Activated naive CD8-positive, alpha-beta T cell treated with anti-CD3 and anti-CD28 coated beads, Interleukin-2, amount 50 U/mL, for 24 hours (primary cell): ENCODE measurements around the gene THBS4.
"Not testable (repeated sequence)": the region's sequence is repeated elsewhere in the genome, so short reads cannot be mapped to it uniquely, and the experiment has no call there.

Source experiments
- ATAC-seq: fragments of 150-1000 bp; cut with Tn5 transposase; one replicate; pipeline ENCODE4 v1.10.0; 2021
- DNase-seq: peaks from one replicate; pipeline ENCODE4 v3.0.0; 2021
- H3K27ac Mint-ChIP-seq: one replicate; pipeline ENCODE4 v1.8.0; 2021; ENCODE audit warnings: mild to moderate bottlenecking, mixed read lengths
- H3K27me3 Mint-ChIP-seq: one replicate; pipeline ENCODE4 v1.8.0; 2021; ENCODE audit warnings: mixed read lengths
- H3K36me3 Mint-ChIP-seq: one replicate; pipeline ENCODE4 v1.8.0; 2021; ENCODE audit warnings: low read depth, mixed read lengths
- H3K4me1 Mint-ChIP-seq: one replicate; pipeline ENCODE4 v1.8.0; 2021; ENCODE audit warnings: mixed read lengths
- H3K4me3 Mint-ChIP-seq: one replicate; pipeline ENCODE4 v1.8.0; 2021; ENCODE audit warnings: mild to moderate bottlenecking, moderate library complexity, mixed read lengths
- H3K9me3 Mint-ChIP-seq: one replicate; pipeline ENCODE4 v1.8.0; 2021; ENCODE audit warnings: mixed read lengths

Gene THBS4

DNA sequence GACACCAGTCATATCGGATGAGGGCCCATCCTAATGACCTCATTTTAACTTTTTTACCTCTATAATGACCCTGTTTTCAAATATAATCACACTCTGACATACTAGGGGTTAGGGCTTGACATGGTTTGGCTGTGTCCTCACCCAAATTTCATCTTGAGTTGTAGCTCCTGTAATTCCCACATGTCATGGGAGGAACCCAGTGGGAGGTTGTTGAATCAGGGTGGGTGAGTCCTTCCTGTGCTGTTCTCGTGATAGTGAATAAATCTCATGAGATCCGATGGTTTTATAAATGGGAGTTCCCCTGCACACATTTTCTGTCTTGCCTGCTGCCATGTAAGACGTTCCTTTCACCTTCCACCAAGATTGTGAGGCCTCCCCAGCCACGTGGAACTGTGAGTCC, 71.8 kb downstream of the THBS4 start:
- DNase-seq = no peak
- H3K4me1 Mint-ChIP-seq = peaks cover 36% of the 10 kb centered on the region

DNA sequence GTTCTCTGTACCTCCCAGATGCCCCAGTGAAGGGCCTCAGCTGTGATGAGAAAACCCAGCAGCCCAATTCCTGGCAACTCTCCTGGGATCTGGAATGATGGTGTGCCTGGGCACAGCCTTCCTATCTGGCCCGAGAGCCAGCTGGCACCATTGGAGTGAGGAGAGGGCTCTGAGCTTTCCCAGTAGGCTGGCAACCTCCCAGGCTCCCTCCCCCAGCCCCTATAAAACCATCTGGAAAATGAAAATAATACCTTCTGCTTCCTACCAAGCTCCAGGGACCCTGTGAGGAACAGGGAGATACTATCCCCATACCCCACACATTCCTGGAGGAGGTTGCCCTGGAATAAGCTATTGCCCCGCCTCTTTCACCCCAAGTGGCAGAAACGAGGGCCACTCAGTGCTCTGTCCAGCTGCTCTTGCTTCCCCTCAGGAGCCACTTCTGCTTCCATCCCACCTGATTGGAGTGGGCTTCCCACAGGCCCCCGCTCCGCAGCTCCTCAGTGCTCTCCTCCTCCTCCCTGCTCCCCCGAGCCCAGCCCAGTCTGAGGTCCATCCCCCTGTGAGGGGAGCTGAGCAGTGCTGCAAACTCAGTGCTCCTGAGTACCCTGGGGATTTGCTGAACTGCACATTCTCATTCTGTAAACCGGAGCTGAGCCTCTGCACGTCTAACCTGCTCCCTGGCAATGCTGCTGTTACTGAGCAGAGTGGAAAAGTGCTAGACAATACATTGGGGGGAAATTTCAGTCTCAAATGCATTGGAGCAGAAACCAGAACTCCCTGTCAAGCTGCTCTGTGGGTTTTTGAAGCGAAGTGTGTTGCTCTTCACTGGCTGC, 74.7 kb downstream of the THBS4 start:
- Mint-ChIP-seq H3K9me3 (peaks cover 17% of the 10 kb centered on the region), H3K27ac (no peak overlapping the region), H3K4me1 (peaks cover 15% of the 10 kb centered on the region), H3K36me3 (peaks cover 15% of the 10 kb centered on the region), H3K27me3 (no peaks in the 10 kb centered on the region), H3K4me3 (no peak overlapping the region)
- no peak for ATAC-seq
- no peak for DNase-seq

More for the DNA sequence above, 71.8 kb downstream of the THBS4 start:
- no peak overlapping the region for H3K27ac Mint-ChIP-seq
- peaks cover 3% of the 10 kb centered on the region for H3K36me3 Mint-ChIP-seq
- peaks cover 4% of the 10 kb centered on the region for H3K9me3 Mint-ChIP-seq
- ATAC-seq = no peak
- no peak overlapping the region for H3K4me3 Mint-ChIP-seq
- no peaks in the 10 kb centered on the region for H3K27me3 Mint-ChIP-seq

DNA sequence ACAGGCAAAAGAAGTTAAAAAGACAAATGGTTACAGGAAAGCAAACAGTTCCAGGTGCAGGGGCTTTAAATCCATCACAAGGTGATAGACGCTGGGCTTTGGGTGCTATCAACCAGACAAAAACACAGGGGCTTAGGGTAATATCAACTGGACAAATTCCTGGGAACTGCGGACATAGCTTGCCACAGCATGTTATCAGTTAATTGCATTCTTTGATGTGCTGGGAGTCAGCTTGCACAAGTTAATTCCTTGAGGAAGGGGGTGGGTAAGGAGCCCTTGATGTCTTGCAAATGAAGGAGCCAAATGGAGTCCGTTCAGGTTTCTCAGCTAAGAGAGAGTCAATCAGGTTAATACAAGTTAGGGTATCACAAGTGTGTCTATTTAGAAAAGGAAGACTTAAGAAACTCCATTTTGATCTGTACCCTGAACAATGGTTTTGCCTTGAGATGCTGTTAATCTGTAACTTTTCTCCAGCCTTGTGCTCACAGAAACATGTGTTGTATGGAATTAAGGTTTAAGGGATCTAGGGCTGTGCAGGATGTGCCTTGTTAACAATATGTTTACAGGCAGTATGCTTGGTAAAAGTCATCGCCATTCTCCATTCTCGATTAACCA, 76.3 kb downstream of the THBS4 start:
- not testable (repeated sequence) for DNase-seq, H3K27me3 Mint-ChIP-seq, H3K4me3 Mint-ChIP-seq, ATAC-seq, H3K27ac Mint-ChIP-seq
- H3K4me1 Mint-ChIP-seq = peaks cover 16% of the 10 kb centered on the region
- H3K36me3 Mint-ChIP-seq = peaks cover 13% of the 10 kb centered on the region
- peaks cover 15% of the 10 kb centered on the region for H3K9me3 Mint-ChIP-seq

DNA sequence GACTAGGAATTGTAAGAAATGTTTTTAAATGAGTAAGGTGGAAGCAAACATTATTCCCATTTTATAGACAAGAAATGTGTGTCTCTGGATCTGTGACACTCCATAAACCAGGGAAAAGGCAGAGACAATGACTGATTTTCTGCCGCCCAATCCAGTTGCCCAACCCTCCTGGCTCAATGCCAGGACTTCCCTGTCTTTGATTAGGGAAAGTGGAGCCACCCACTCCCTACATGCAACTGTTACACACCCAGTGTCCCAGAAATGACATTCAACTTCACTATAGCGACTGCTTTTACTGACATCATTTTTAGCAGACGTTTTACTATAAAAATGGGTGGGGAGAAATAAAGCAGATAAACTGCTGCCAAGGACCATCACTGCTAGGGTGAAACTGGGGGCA, 79.7 kb downstream of the THBS4 start:
- Mint-ChIP-seq H3K4me3 (no peak overlapping the region), H3K4me1 (peaks cover 26% of the 10 kb centered on the region), H3K27me3 (no peaks in the 10 kb centered on the region), H3K9me3 (peaks cover 19% of the 10 kb centered on the region), H3K36me3 (peaks cover 16% of the 10 kb centered on the region), H3K27ac (no peak overlapping the region)
- ATAC-seq (no peak), DNase-seq (no peak)

DNA sequence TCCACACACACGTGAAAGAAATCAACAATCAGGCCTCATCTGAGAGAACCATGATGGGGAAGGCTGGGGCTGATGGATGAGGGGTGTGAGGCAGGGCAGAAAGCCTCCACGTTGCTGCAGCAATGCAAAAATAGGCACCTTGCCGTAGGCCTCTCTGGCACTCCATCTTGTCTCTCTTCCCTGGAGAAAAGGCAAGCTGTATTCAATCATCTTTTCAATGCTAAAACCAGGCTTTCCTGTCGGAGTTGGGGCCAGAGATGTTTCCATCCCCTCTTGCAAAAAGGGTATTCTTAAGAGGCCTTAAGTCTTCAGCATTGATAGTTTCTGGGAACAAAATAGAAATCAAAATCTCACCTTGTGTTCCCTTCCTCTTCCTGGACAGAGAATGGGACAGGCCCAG, 80.9 kb downstream of the THBS4 start:
- DNase-seq = no peak
- no peak for ATAC-seq
- H3K27me3 Mint-ChIP-seq = no peaks in the 10 kb centered on the region
- H3K27ac Mint-ChIP-seq = no peak overlapping the region
- no peak overlapping the region for H3K4me3 Mint-ChIP-seq
- H3K9me3 Mint-ChIP-seq = peaks cover 19% of the 10 kb centered on the region
- H3K4me1 Mint-ChIP-seq = peaks cover 23% of the 10 kb centered on the region
- peaks cover 16% of the 10 kb centered on the region for H3K36me3 Mint-ChIP-seq

DNA sequence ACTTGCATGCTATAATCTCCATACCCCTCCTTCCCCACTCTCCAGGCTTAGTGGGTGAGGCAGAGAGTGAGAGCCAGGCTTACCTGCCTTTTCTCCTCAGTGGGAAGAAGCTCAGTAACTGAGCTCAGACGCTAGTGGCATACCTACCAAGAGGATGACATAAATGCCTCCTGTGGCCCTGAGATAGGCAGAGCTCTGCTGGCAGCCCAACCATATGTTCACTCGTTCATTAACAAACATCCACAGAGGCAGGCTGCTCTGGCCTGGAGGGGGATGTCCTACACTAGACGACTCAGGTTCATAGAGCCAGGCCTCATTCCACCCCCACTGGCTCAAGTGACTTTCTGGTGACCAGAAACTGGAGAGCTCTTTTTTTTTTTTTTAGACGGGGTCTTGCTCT, 81.3 kb downstream of the THBS4 start:
- Mint-ChIP-seq H3K36me3 (peaks cover 16% of the 10 kb centered on the region), H3K4me1 (peaks cover 23% of the 10 kb centered on the region), H3K9me3 (peaks cover 19% of the 10 kb centered on the region), H3K27me3 (no peaks in the 10 kb centered on the region), H3K27ac (no peak overlapping the region), H3K4me3 (no peak overlapping the region)
- DNase-seq (no peak), ATAC-seq (no peak)

DNA sequence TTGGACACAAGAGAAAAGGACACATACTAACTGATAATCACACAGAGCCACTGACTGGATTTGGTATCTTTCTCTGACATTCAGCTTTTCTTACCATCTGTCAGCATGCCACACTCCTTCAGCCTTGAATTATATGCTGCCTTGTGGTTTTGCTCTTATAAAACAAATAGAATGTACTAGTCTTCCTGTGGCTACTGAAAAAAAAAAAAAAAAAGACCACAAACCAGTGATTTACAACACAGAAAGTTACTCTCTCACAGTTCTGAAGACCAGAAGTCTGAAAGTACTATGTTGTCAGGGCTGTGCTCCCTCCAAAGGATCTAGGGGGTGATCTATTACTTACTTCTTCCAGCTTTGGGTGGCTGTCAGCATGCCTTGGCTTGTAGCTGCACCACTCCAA, 82.3 kb downstream of the THBS4 start:
- H3K4me3 Mint-ChIP-seq = no peak overlapping the region
- peaks cover 16% of the 10 kb centered on the region for H3K36me3 Mint-ChIP-seq
- DNase-seq (no peak), ATAC-seq (no peak)
- no peaks in the 10 kb centered on the region for H3K27me3 Mint-ChIP-seq
- H3K27ac Mint-ChIP-seq = peak overlapping the region; percentile 47
- H3K9me3 Mint-ChIP-seq = peaks cover 19% of the 10 kb centered on the region
- H3K4me1 Mint-ChIP-seq = peaks cover 27% of the 10 kb centered on the region

DNA sequence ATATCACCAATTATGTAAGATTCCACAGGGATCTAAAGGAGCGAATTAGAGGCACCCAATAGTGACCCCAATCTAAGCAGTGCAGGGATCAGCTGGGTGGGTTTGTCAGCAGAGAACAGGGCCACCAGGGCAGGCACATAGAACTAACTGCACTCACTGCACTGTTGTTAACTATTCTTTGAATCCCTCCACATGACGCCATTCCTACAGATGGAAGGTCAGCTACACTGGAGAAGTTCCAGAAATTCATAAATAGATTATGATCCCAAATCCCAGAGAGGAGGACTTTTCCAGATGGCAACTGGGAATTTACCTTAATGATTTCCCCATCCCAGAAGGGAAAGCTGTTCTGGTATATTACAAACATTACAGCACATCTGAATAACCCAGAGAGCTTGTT, 84.2 kb downstream of the THBS4 start:
- Mint-ChIP-seq H3K27ac (no peak overlapping the region), H3K4me1 (peaks cover 39% of the 10 kb centered on the region), H3K4me3 (no peak overlapping the region), H3K36me3 (peaks cover 6% of the 10 kb centered on the region), H3K9me3 (peaks cover 9% of the 10 kb centered on the region), H3K27me3 (no peaks in the 10 kb centered on the region)
- ATAC-seq (no peak), DNase-seq (no peak)

DNA sequence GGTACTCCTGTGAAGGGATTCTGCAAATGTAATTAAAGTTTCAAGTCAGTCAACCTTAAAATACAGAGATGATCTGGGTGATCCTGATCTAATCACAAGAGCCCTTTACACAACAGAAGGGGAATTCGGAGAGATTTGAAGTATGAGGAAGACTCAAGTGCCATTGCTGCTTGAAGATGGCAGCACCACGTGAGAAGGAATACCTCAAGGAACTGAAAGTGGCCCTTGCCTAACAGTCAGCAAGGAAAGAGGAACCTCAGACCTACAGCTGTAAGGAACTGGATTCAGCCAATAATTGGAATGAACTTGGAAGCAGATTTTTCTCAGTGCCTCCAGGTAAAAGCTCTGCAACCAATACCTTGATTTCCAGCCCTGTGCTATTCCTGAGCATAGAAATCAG, 87.4 kb downstream of the THBS4 start:
- H3K4me1 Mint-ChIP-seq = peaks cover 48% of the 10 kb centered on the region
- H3K9me3 Mint-ChIP-seq = peaks cover 3% of the 10 kb centered on the region
- no peak overlapping the region for H3K4me3 Mint-ChIP-seq
- no peak for DNase-seq
- H3K27me3 Mint-ChIP-seq = no peaks in the 10 kb centered on the region
- no peak overlapping the region for H3K27ac Mint-ChIP-seq
- ATAC-seq = no peak
- H3K36me3 Mint-ChIP-seq = peaks cover under 1% of the 10 kb centered on the region

DNA sequence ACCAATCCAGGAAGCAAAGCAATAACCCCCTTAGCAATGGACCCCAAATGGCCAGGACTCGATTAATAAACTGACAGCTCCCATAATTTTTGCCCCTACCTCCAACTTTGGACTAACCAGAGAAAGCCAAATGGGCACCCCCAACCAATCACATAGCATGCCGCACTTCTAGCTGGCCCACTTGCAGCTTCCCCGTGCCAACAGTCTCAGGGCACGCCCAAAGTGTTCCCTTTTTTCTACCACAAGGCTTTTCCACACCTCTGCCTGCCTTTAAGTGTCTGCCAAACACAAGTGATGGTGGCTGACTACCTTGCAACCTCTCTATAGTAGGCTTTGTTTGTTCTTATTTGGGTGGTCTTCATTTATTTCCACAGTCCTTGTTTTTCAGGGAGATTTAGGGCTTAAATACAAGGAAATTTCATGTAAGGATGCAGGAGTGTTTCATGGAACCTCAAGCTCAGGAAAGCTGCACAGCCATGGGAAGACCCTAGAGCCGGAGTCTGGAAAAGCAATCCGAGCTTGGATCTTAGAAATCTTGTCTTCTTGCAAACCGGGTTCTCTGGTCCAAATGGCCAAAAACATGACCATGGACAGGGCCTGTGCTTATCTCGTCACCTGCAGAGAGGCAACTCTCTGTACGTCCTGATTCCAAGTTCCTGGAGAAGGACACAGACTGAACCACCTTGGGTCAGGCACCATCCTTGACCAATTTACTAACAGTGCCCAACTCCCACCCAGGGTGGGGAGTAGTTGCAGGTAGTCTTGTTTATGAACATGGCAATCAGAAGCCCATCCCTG, 89.2 kb downstream of the THBS4 start:
- ATAC-seq (no peak), DNase-seq (no peak)
- Mint-ChIP-seq H3K36me3 (no peaks in the 10 kb centered on the region), H3K27ac (no peak overlapping the region), H3K4me1 (peaks cover 49% of the 10 kb centered on the region), H3K9me3 (no peaks in the 10 kb centered on the region), H3K4me3 (no peak overlapping the region), H3K27me3 (no peaks in the 10 kb centered on the region)

DNA sequence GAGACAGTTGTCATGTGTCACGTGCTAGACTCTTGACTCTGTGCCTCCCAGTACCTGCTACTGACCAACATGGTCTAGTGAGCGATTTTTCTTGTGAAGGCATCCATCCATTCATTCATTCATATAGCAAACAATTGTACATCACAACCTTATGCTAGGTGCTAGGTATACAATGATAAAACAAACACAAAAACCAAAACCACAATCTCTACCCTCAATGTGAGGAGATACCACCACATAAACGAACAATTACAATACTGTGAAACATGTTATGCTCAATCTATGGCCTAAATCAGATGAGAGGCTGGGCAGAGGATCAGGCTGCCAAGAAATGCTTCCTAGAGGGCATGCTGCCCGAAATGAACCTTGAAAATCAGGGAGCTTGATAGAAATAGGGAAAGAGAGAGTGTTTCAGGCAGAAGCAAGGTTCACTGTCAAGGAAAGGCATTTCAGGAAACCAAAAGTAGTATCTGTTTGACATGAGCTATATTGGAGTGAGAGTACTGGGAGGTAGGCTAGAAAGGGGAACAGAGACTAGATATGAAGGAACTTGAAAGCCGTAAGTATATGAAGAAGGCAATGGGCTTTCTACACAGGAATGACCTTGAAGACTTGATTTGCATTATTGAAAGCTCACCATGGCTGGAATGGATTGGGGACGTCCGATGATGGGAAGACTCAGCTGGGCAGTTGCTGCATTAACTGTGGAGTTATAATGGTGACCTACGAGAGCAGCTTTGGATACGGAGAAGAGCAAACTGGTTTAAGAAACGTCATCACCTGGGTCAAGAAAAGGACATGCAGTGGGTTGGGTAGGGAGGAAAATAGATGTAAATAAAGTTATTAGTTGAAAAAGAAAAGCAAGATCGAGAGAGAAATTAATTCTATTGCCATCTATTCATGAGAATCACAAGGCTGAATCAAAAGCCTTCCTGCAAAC, 90.1 kb downstream of the THBS4 start:
- Mint-ChIP-seq H3K36me3 (no peaks in the 10 kb centered on the region), H3K4me1 (peaks cover 49% of the 10 kb centered on the region), H3K27me3 (no peaks in the 10 kb centered on the region), H3K4me3 (peak overlapping the region; percentile 34), H3K27ac (peak overlapping the region; percentile 80), H3K9me3 (peaks cover under 1% of the 10 kb centered on the region)
- no peak for ATAC-seq
- no peak for DNase-seq

DNA sequence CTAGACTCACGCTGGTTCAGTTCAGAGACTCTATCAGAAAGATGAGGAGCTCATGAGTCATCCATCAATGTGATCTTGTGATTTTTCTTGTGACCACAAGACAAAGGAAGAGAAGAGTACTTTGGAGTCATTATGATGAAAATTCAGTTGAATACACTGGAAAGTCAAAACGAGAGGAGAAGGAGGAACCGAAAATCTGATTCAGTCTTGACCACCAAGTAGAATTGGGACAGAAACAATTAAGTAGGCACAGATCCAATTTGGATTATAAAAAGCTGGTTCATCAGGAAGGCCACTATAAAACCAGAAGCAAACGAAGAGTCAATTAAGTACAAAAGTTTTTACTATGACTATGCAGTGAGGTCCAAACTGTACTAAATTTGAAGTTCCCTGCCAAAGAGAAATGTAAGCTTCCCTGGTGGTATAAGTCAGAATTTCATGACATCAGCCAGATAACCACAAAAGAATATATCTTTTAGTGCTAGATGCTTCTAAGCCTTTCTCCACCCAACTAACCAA, 90.9 kb downstream of the THBS4 start:
- Mint-ChIP-seq H3K27ac (peak overlapping the region; percentile 80), H3K4me1 (peaks cover 49% of the 10 kb centered on the region), H3K27me3 (no peaks in the 10 kb centered on the region), H3K4me3 (peak overlapping the region; percentile 34), H3K9me3 (peaks cover 7% of the 10 kb centered on the region), H3K36me3 (peaks cover 4% of the 10 kb centered on the region)
- ATAC-seq (peak; percentile 90), DNase-seq (no peak)

DNA sequence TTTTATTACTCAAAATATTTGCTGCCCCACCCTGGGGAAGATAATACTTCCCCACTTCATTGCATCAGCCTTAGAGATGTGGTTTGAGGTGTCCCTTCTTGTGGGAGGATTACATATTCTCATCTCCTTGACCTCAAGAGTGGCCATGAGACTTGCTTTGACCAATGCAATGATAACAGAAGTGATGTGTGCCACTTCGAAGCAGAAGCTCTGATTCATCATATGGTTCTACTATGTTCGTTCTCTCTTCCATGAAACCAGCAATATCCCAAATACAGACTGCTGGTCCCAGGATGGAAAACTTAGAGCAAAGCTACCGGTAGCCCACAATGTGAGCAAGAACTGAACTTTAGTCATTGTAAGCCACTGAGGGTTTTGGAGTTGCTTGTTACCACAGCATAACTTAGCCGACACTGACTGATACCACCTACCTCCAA, 92.0 kb downstream of the THBS4 start:
- Mint-ChIP-seq H3K27me3 (no peaks in the 10 kb centered on the region), H3K9me3 (peaks cover 14% of the 10 kb centered on the region), H3K27ac (peak overlapping the region; percentile 40), H3K4me1 (peaks cover 49% of the 10 kb centered on the region), H3K36me3 (peaks cover 4% of the 10 kb centered on the region), H3K4me3 (peak overlapping the region; percentile 19)
- DNase-seq (no peak), ATAC-seq (peak; percentile 33)

DNA sequence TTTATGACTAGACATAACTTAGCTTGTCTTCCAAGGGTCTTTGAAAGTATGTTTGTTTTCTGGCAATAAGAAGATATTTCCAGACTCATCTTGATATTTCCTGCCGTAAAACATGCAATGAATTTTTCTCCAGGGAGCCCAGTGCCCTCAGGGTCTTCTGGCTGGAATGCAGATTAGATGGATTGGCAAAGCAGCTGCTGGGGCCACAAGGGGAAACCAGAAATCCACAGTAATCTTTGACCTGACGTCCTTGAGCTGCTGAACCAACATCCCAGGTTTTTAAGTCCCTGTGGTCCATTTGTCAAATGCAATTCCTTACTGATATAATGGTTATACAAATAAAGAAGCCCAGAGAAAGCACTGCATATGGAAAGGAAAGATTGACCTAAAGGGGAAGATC, 93.0 kb downstream of the THBS4 start:
- no peak for DNase-seq
- peaks cover 4% of the 10 kb centered on the region for H3K36me3 Mint-ChIP-seq
- H3K27ac Mint-ChIP-seq = no peak overlapping the region
- no peaks in the 10 kb centered on the region for H3K27me3 Mint-ChIP-seq
- H3K4me3 Mint-ChIP-seq = no peak overlapping the region
- peaks cover 48% of the 10 kb centered on the region for H3K4me1 Mint-ChIP-seq
- ATAC-seq = no peak
- H3K9me3 Mint-ChIP-seq = peaks cover 14% of the 10 kb centered on the region
